SH-SY5Y (cell line): Measurements from ENCODE around the gene MATCAP1.

Source experiments
- GATA2 ChIP-seq: IDR thresholded peaks from 2 replicates; pipeline ENCODE4 v1.6.1; 2011; ENCODE audit warnings: mild to moderate bottlenecking, low read depth, low read length
- GATA3 ChIP-seq: IDR thresholded peaks from 2 replicates; pipeline ENCODE4 v1.6.1; 2011; ENCODE audit warnings: low read depth, mild to moderate bottlenecking, low read length, moderate library complexity

GRCh38 chr16:67206838-67207248, 23.1 kb upstream of the MATCAP1 start:
- TF ChIP-seq GATA3 (no peak), GATA2 (no peak)
